Mesenchymal stem cell (in vitro differentiated cells and primary cell): ENCODE measurements around the gene SYT2.

ENCODE experiments used
- DNase-seq: peaks from one replicate; pipeline ENCODE4 v3.0.0-alpha.2; 2013
- H2AFZ ChIP-seq: one replicate; pipeline ENCODE4 v1.6.1; 2013; ENCODE audit warnings: low read depth, mild to moderate bottlenecking, control low read depth, inconsistent platforms, low read length, moderate library complexity
- H2AK5ac ChIP-seq: 2 replicates; pipeline ENCODE4 v1.6.1; 2013; ENCODE audit warnings: low read length, moderate library complexity, mild to moderate bottlenecking, inconsistent platforms; ENCODE audit not compliant: severe bottlenecking
- H2BK120ac ChIP-seq: one replicate; pipeline ENCODE4 v1.6.1; 2013; ENCODE audit warnings: low read depth, mild to moderate bottlenecking, inconsistent platforms, low read length, moderate library complexity
- H2BK12ac ChIP-seq, 2 experiments: one replicate each; pipeline ENCODE4 v1.6.1; 2013; ENCODE audit warnings: inconsistent platforms in 2 of 2, low read length in 2 of 2, mild to moderate bottlenecking in 2 of 2, moderate library complexity in 2 of 2, control low read depth in 1 of 2
- H2BK15ac ChIP-seq: one replicate; pipeline ENCODE4 v1.6.1; 2013; ENCODE audit warnings: mild to moderate bottlenecking, low read depth, inconsistent platforms; ENCODE audit not compliant: poor library complexity, severe bottlenecking
- H2BK5ac ChIP-seq: 2 replicates; pipeline ENCODE4 v1.6.1; 2013; ENCODE audit warnings: low read depth, mild to moderate bottlenecking, low read length, control low read depth, inconsistent platforms; ENCODE audit not compliant: poor library complexity, severe bottlenecking
- H3K14ac ChIP-seq, 2 experiments: one replicate each; pipeline ENCODE4 v1.6.1; 2013; ENCODE audit warnings: inconsistent platforms in 2 of 2, low read length in 2 of 2, control low read depth in 1 of 2, mild to moderate bottlenecking in 1 of 2, moderate library complexity in 1 of 2
- H3K18ac ChIP-seq, 2 experiments: one replicate each; pipeline ENCODE4 v1.6.1; 2013; ENCODE audit warnings: inconsistent platforms in 2 of 2, low read length in 2 of 2, control low read depth in 1 of 2, low read depth in 1 of 2, mild to moderate bottlenecking in 1 of 2
- H3K23ac ChIP-seq, 2 experiments: one replicate each; pipeline ENCODE4 v1.6.1; 2013; ENCODE audit warnings: inconsistent platforms in 2 of 2, low read length in 2 of 2, mild to moderate bottlenecking in 2 of 2, moderate library complexity in 2 of 2, control low read depth in 1 of 2
- H3K27ac ChIP-seq: 2 replicates; pipeline ENCODE4 v1.5.1; 2013; ENCODE audit warnings: mild to moderate bottlenecking, moderate library complexity, low read length, control low read depth, inconsistent platforms; ENCODE audit not compliant: poor library complexity, severe bottlenecking
- H3K27me3 ChIP-seq, 2 experiments: 2 replicates each; pipeline versions ENCODE4 v1.6.1 to v1.7.0; 2013; ENCODE audit warnings: low read length in 2 of 2, mild to moderate bottlenecking in 2 of 2, moderate library complexity in 2 of 2, control low read depth in 1 of 2, inconsistent platforms in 1 of 2; ENCODE audit not compliant: control insufficient read depth in 1 of 2, insufficient read depth in 1 of 2
- H3K36me3 ChIP-seq, 2 experiments: 2 replicates each; pipeline versions ENCODE4 v1.6.1 to v1.7.0; 2013; ENCODE audit warnings: low read length in 2 of 2, control low read depth in 1 of 2, inconsistent platforms in 1 of 2, low read depth in 1 of 2, mild to moderate bottlenecking in 1 of 2; ENCODE audit not compliant: insufficient read depth in 2 of 2, control insufficient read depth in 1 of 2
- H3K4ac ChIP-seq, 2 experiments: one replicate each; pipeline ENCODE4 v1.6.1; 2013; ENCODE audit warnings: inconsistent platforms in 2 of 2, low read length in 2 of 2, mild to moderate bottlenecking in 2 of 2, moderate library complexity in 2 of 2, control low read depth in 1 of 2, low read depth in 1 of 2
- H3K4me1 ChIP-seq: 2 replicates; pipeline ENCODE4 v1.6.1; 2013; ENCODE audit warnings: low read depth, low read length, control low read depth; ENCODE audit not compliant: control insufficient read depth, insufficient read depth
- H3K4me2 ChIP-seq: 2 replicates; pipeline ENCODE4 v1.6.1; 2013; ENCODE audit warnings: low read length, mild to moderate bottlenecking, inconsistent platforms; ENCODE audit not compliant: poor library complexity, severe bottlenecking
- H3K4me3 ChIP-seq, 2 experiments: 2 replicates each; pipeline versions ENCODE4 v1.5.1 to v1.7.0; 2013; ENCODE audit warnings: low read length in 2 of 2, mild to moderate bottlenecking in 2 of 2, control low read depth in 1 of 2, low read depth in 1 of 2; ENCODE audit not compliant: insufficient read depth in 1 of 2
- H3K79me1 ChIP-seq: replicated peaks from 2 replicates; pipeline ENCODE4 v1.6.1; 2013; ENCODE audit warnings: mild to moderate bottlenecking, control low read depth, low read length, inconsistent platforms; ENCODE audit not compliant: poor library complexity, severe bottlenecking
- H3K9ac ChIP-seq: 2 replicates; pipeline ENCODE4 v1.7.0; 2013; ENCODE audit warnings: mild to moderate bottlenecking, low read length, moderate library complexity
- H3K9me3 ChIP-seq: 2 replicates; pipeline ENCODE4 v1.7.0; 2013; ENCODE audit warnings: mild to moderate bottlenecking, low read length; ENCODE audit not compliant: control insufficient read depth
- H4K8ac ChIP-seq: one replicate; pipeline ENCODE4 v1.6.1; 2013; ENCODE audit warnings: inconsistent platforms, mild to moderate bottlenecking, low read length, moderate library complexity
- H4K91ac ChIP-seq: one replicate; pipeline ENCODE4 v1.6.1; 2013; ENCODE audit warnings: mild to moderate bottlenecking, low read length, inconsistent platforms
- whole genome bisulfite sequencing: methylation state at CpG from one replicate; pipeline ENCODE4 v1.1.7; 2013; ENCODE audit warnings: mixed read lengths; 5-methylcytosine and 5-hydroxymethylcytosine counted together

Gene SYT2

DNA sequence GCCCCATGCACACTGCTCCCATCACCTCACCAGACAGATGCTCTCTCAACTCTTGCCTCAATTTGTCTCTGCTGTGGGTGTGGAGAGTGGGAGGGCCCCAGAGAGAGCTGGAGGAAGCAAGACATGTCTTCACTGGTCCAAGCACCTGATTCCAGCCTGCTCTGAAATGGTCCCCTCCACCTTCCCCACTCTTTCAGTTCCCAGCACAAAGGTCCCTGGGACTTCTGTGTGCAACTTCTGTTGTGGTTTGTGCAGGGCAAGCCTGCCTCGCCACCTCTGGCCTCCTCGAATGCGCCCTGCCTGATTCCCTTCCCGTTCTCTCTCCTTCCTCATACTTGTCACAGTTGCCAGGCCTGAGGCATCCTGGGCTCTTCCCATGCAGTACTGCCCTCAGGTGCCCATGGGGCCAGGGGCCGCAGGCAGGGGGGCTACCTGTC, 119.3 kb downstream of the SYT2 start:
- Histone ChIP-seq H3K9ac (no peak overlapping the region), H2BK5ac (no peak overlapping the region), H2AK5ac (peak overlapping the region; percentile 85), H3K27me3 (no peaks in the 10 kb centered on the region), H3K36me3 (no peaks in the 10 kb centered on the region), H2BK120ac (peak overlapping the region; percentile 64), H4K8ac (no peak overlapping the region), H3K4me1 (peaks cover 39% of the 10 kb centered on the region), H3K79me1 (no peaks in the 10 kb centered on the region), H4K91ac (peak overlapping the region; percentile 54), H3K4me3 (no peak overlapping the region), H3K9me3 (no peaks in the 10 kb centered on the region), H2BK12ac (peak overlapping the region; percentile 44 to 84), H2BK15ac (peak overlapping the region; percentile 78), H2AFZ (no peak overlapping the region), H3K4me2 (no peak overlapping the region), H3K18ac (peak overlapping the region; percentile 29 to 71), H3K23ac (no peak overlapping the region), H3K14ac (peak overlapping the region in 1 of 2 experiments; percentile 67), H3K4ac (peak overlapping the region; percentile 20 to 42), H3K27ac (no peak overlapping the region)
- no peak for DNase-seq
- WGBS = 97% methylated on average over 5 of the region's 5 CpGs

- 92% methylated on average over 4 of the region's 4 CpGs for WGBS
Measured at GRCh38 chr1:202590126-202590525, 120.1 kb downstream of the SYT2 start.

GRCh38 chr1:202589190-202589930, 120.9 kb downstream of the SYT2 start:
- Histone ChIP-seq H2BK15ac (no peak overlapping the region), H2AFZ (no peak overlapping the region), H3K9me3 (no peaks in the 10 kb centered on the region), H3K9ac (peak overlapping the region; percentile 64), H3K18ac (peak overlapping the region; percentile 53 to 97), H2AK5ac (peak overlapping the region; percentile 24), H3K4me3 (peak overlapping the region in 1 of 2 experiments; percentile 21), H4K8ac (peak overlapping the region; percentile 9), H3K4me1 (peaks cover 39% of the 10 kb centered on the region), H3K36me3 (no peaks in the 10 kb centered on the region), H3K27me3 (no peaks in the 10 kb centered on the region), H3K79me1 (no peaks in the 10 kb centered on the region), H3K4ac (peak overlapping the region; percentile 18 to 69), H2BK120ac (peak overlapping the region; percentile 54), H3K4me2 (no peak overlapping the region), H3K27ac (peak overlapping the region; percentile 91), H2BK12ac (peak overlapping the region; percentile 67 to 77), H2BK5ac (peak overlapping the region; percentile 71), H4K91ac (peak overlapping the region; percentile 79), H3K14ac (peak overlapping the region in 1 of 2 experiments; percentile 57), H3K23ac (no peak overlapping the region)
- 8% methylated on average over 7 of the region's 8 CpGs for WGBS
- DNase-seq = peak; percentile 100

More at GRCh38 chr1:202590126-202590525, 120.1 kb downstream of the SYT2 start:
- H4K91ac ChIP-seq = peak overlapping the region; percentile 67
- H3K9ac ChIP-seq = peak overlapping the region; percentile 64
- no peaks in the 10 kb centered on the region for H3K27me3 ChIP-seq
- H3K79me1 ChIP-seq = no peaks in the 10 kb centered on the region
- H3K36me3 ChIP-seq = no peaks in the 10 kb centered on the region
- H2BK15ac ChIP-seq = peak overlapping the region; percentile 46
- no peak overlapping the region for H2AFZ ChIP-seq
- no peak overlapping the region for H3K27ac ChIP-seq
- H3K4me3 ChIP-seq = no peak overlapping the region
- no peak for DNase-seq
- H3K4me2 ChIP-seq = no peak overlapping the region
- H2BK120ac ChIP-seq = peak overlapping the region; percentile 87
- H3K4ac ChIP-seq = peak overlapping the region; percentile 24 to 39
- H2AK5ac ChIP-seq = peak overlapping the region; percentile 85
- H3K23ac ChIP-seq = no peak overlapping the region
- no peak overlapping the region for H2BK5ac ChIP-seq
- peak overlapping the region in 1 of 2 experiments; percentile 93 for H3K14ac ChIP-seq
- H3K9me3 ChIP-seq = no peaks in the 10 kb centered on the region
- peak overlapping the region; percentile 38 to 86 for H3K18ac ChIP-seq
- peaks cover 39% of the 10 kb centered on the region for H3K4me1 ChIP-seq
- no peak overlapping the region for H4K8ac ChIP-seq
- peak overlapping the region; percentile 44 to 98 for H2BK12ac ChIP-seq

DNA sequence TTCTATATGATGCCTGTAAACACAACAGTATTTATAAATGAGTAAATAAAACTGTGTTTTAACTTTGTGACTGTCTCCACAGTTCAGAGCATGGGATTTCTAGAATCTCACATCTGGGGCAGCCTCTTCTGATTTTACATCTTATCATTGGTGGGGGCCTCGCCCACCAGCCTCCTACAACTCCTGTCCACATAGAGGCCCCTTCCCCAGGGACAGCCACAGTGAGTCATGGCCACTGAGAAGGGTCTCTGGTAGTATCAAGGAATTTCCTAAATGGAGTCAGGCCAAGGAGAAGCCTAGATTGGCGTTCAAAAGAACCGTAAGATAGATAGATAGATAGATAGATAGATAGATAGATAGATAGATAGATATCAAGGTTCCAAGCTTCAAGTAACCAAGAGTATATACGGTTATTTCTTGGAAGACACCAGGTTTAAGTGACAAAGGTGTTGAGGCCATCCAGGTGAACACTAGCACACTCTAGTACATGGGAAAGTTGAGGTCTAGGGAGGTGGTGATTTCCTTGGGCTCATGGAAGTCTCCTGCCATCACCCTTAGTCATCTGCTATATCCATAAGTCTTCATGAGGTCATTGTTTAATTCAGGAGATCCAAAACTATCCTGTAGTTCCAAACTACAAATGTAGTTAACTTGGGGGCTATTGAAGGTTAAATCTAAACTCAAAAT, 121.6 kb downstream of the SYT2 start:
- peak overlapping the region; percentile 56 for H3K9ac ChIP-seq
- H3K4me2 ChIP-seq = no peak overlapping the region
- peak overlapping the region; percentile 91 for H3K27ac ChIP-seq
- H3K4me1 ChIP-seq = peaks cover 34% of the 10 kb centered on the region
- peak overlapping the region; percentile 71 for H2BK5ac ChIP-seq
- peak overlapping the region in 1 of 2 experiments; percentile 42 for H3K4ac ChIP-seq
- peak overlapping the region in 1 of 2 experiments; percentile 24 for H3K4me3 ChIP-seq
- peaks cover 0 to 1% of the 10 kb centered on the region in 2 experiments for H3K36me3 ChIP-seq
- peak overlapping the region; percentile 86 for H2BK120ac ChIP-seq
- no peaks in the 10 kb centered on the region for H3K27me3 ChIP-seq
- H2BK12ac ChIP-seq = peak overlapping the region; percentile 57 to 95
- H2BK15ac ChIP-seq = no peak overlapping the region
- no peaks in the 10 kb centered on the region for H3K9me3 ChIP-seq
- peak overlapping the region; percentile 31 for H4K8ac ChIP-seq
- peak overlapping the region; percentile 72 for H4K91ac ChIP-seq
- H2AK5ac ChIP-seq = peak overlapping the region; percentile 91
- H3K14ac ChIP-seq = no peak overlapping the region
- no peak overlapping the region for H3K23ac ChIP-seq
- H3K79me1 ChIP-seq = no peaks in the 10 kb centered on the region
- no peak for DNase-seq
- no peak overlapping the region for H2AFZ ChIP-seq
- peak overlapping the region; percentile 67 to 94 for H3K18ac ChIP-seq
- WGBS = 56% methylated on average over 3 of the region's 4 CpGs
